ENCODE measurements around the gene SATL1.

SATL1 gene

GRCh38 chrX:85112293-85112692, 131.3 kb downstream of the SATL1 start:
- H3K9me3 ChIP-seq (ENCODE audit: control insufficient read depth, low read length), result no peaks in the 10 kb centered on the region
- no peak overlapping the region for H4K8ac ChIP-seq (ENCODE audit: low read length)
- no peak overlapping the region for H3K27ac ChIP-seq (ENCODE audit: low read length, poor library complexity, severe bottlenecking)
- H2BK5ac ChIP-seq (ENCODE audit: low read depth, low read length, poor library complexity, severe bottlenecking), result no peak overlapping the region
- H2AFZ ChIP-seq (ENCODE audit: low read depth, low read length), result no peak overlapping the region
- H4K91ac ChIP-seq (ENCODE audit: low read length), result no peak overlapping the region
- H2BK12ac ChIP-seq (ENCODE audit: low read length in 2 of 2), result no peak overlapping the region
- no peak overlapping the region for H3K9ac ChIP-seq (ENCODE audit: low read length)
- no peak overlapping the region for H3K14ac ChIP-seq (ENCODE audit: low read length in 2 of 2)
- H3K4me3 ChIP-seq (ENCODE audit: insufficient read depth in 1 of 2, low read depth in 1 of 2, low read length in 2 of 2), result no peak overlapping the region
- peaks cover 0 to 5% of the 10 kb centered on the region in 2 experiments for H3K27me3 ChIP-seq (ENCODE audit: control insufficient read depth in 1 of 2, insufficient read depth in 1 of 2, low read length in 2 of 2)
- 91% methylated on average over 6 of the region's 9 CpGs for WGBS
- H3K36me3 ChIP-seq (ENCODE audit: control insufficient read depth in 1 of 2, insufficient read depth in 2 of 2, low read depth in 1 of 2, low read length in 2 of 2), result no peaks in the 10 kb centered on the region
- no peaks in the 10 kb centered on the region for H3K4me1 ChIP-seq (ENCODE audit: control insufficient read depth, insufficient read depth, low read depth, low read length)
- DNase-seq, result no peak
- H3K79me1 ChIP-seq (replicated peaks; ENCODE audit: low read length, poor library complexity, severe bottlenecking), result no peaks in the 10 kb centered on the region
- H3K18ac ChIP-seq (ENCODE audit: low read depth in 1 of 2, low read length in 2 of 2), result no peak overlapping the region
- H2AK5ac ChIP-seq (ENCODE audit: low read length, severe bottlenecking), result no peak overlapping the region
- H3K4ac ChIP-seq (ENCODE audit: low read depth in 1 of 2, low read length in 2 of 2), result no peak overlapping the region
- H2BK120ac ChIP-seq (ENCODE audit: low read depth, low read length), result no peak overlapping the region
- no peak overlapping the region for H2BK15ac ChIP-seq (ENCODE audit: low read depth, poor library complexity, severe bottlenecking)
- no peak overlapping the region for H3K23ac ChIP-seq (ENCODE audit: low read length in 2 of 2)
- no peak overlapping the region for H3K4me2 ChIP-seq (ENCODE audit: low read length, poor library complexity, severe bottlenecking)

- no peak overlapping the region for H2AK5ac ChIP-seq (ENCODE audit: low read length, severe bottlenecking)
- no peak overlapping the region for H2BK120ac ChIP-seq (ENCODE audit: low read depth, low read length)
- H3K18ac ChIP-seq (ENCODE audit: low read depth in 1 of 2, low read length in 2 of 2), result no peak overlapping the region
- no peak overlapping the region for H2BK5ac ChIP-seq (ENCODE audit: low read depth, low read length, poor library complexity, severe bottlenecking)
- H3K4ac ChIP-seq (ENCODE audit: low read depth in 1 of 2, low read length in 2 of 2), result no peak overlapping the region
- H3K23ac ChIP-seq (ENCODE audit: low read length in 2 of 2), result no peak overlapping the region
- peaks cover 0 to 5% of the 10 kb centered on the region in 2 experiments for H3K27me3 ChIP-seq (ENCODE audit: control insufficient read depth in 1 of 2, insufficient read depth in 1 of 2, low read length in 2 of 2)
- no peak for DNase-seq
- H3K14ac ChIP-seq (ENCODE audit: low read length in 2 of 2), result no peak overlapping the region
- no peak overlapping the region for H3K9ac ChIP-seq (ENCODE audit: low read length)
- no peak overlapping the region for H3K4me3 ChIP-seq (ENCODE audit: insufficient read depth in 1 of 2, low read depth in 1 of 2, low read length in 2 of 2)
- no peaks in the 10 kb centered on the region for H3K4me1 ChIP-seq (ENCODE audit: control insufficient read depth, insufficient read depth, low read depth, low read length)
- no peak overlapping the region for H4K91ac ChIP-seq (ENCODE audit: low read length)
- H3K36me3 ChIP-seq (ENCODE audit: control insufficient read depth in 1 of 2, insufficient read depth in 2 of 2, low read depth in 1 of 2, low read length in 2 of 2), result no peaks in the 10 kb centered on the region
- H2AFZ ChIP-seq (ENCODE audit: low read depth, low read length), result no peak overlapping the region
- H3K9me3 ChIP-seq (ENCODE audit: control insufficient read depth, low read length), result no peaks in the 10 kb centered on the region
- no peak overlapping the region for H2BK15ac ChIP-seq (ENCODE audit: low read depth, poor library complexity, severe bottlenecking)
- WGBS, result no CpG with 5 or more reads among the region's 2 CpGs
- no peak overlapping the region for H2BK12ac ChIP-seq (ENCODE audit: low read length in 2 of 2)
- H4K8ac ChIP-seq (ENCODE audit: low read length), result no peak overlapping the region
- no peaks in the 10 kb centered on the region for H3K79me1 ChIP-seq (replicated peaks; ENCODE audit: low read length, poor library complexity, severe bottlenecking)
- H3K27ac ChIP-seq (ENCODE audit: low read length, poor library complexity, severe bottlenecking), result no peak overlapping the region
- H3K4me2 ChIP-seq (ENCODE audit: low read length, poor library complexity, severe bottlenecking), result no peak overlapping the region
Observed at GRCh38 chrX:85111347-85111746, 132.2 kb downstream of the SATL1 start.

- Histone ChIP-seq H3K18ac (ENCODE audit: low read depth in 1 of 2, low read length in 2 of 2) (no peak overlapping the region), H4K8ac (ENCODE audit: low read length) (no peak overlapping the region), H2BK5ac (ENCODE audit: low read depth, low read length, poor library complexity, severe bottlenecking) (no peak overlapping the region), H2AK5ac (ENCODE audit: low read length, severe bottlenecking) (no peak overlapping the region), H3K36me3 (ENCODE audit: control insufficient read depth in 1 of 2, insufficient read depth in 2 of 2, low read depth in 1 of 2, low read length in 2 of 2) (no peaks in the 10 kb centered on the region), H3K27me3 (ENCODE audit: control insufficient read depth in 1 of 2, insufficient read depth in 1 of 2, low read length in 2 of 2) (peaks cover 0 to 5% of the 10 kb centered on the region in 2 experiments), H2BK12ac (ENCODE audit: low read length in 2 of 2) (no peak overlapping the region), H3K23ac (ENCODE audit: low read length in 2 of 2) (no peak overlapping the region), H2AFZ (ENCODE audit: low read depth, low read length) (no peak overlapping the region), H3K4me3 (ENCODE audit: insufficient read depth in 1 of 2, low read depth in 1 of 2, low read length in 2 of 2) (no peak overlapping the region), H3K27ac (ENCODE audit: low read length, poor library complexity, severe bottlenecking) (no peak overlapping the region), H3K4ac (ENCODE audit: low read depth in 1 of 2, low read length in 2 of 2) (no peak overlapping the region), H4K91ac (ENCODE audit: low read length) (no peak overlapping the region), H3K9me3 (ENCODE audit: control insufficient read depth, low read length) (no peaks in the 10 kb centered on the region), H3K4me2 (ENCODE audit: low read length, poor library complexity, severe bottlenecking) (no peak overlapping the region), H2BK15ac (ENCODE audit: low read depth, poor library complexity, severe bottlenecking) (no peak overlapping the region), H3K9ac (ENCODE audit: low read length) (no peak overlapping the region), H3K14ac (ENCODE audit: low read length in 2 of 2) (no peak overlapping the region), H2BK120ac (ENCODE audit: low read depth, low read length) (no peak overlapping the region), H3K4me1 (ENCODE audit: control insufficient read depth, insufficient read depth, low read depth, low read length) (no peaks in the 10 kb centered on the region), H3K79me1 (replicated peaks; ENCODE audit: low read length, poor library complexity, severe bottlenecking) (no peaks in the 10 kb centered on the region)
- WGBS, result 50% methylated on average over 8 of the region's 8 CpGs
- DNase-seq, result no peak
Observed at GRCh38 chrX:85109235-85109634, 134.3 kb downstream of the SATL1 start.

DNA sequence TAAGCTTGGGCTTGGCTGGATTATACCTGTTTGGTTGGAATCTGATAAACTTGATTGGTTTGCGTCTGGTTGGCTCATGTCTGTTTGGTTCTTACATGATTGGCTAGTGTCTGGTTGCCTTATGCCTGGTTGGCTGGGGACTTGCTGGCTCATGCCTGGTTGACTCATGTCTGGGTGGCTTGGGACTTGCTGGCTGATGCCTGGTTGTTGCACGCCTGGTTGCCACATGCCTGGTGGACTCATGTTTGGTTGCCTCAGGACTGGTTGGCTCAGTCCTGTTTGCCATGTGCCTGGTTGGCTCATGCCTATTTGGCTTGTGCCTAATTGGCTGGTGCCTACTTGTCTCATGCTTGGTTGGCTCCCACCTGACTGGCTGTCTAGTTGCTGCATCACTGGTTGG, 135.4 kb downstream of the SATL1 start:
- 100% methylated on average over 2 of the region's 2 CpGs for WGBS
- Histone ChIP-seq H3K23ac (ENCODE audit: low read length in 2 of 2) (no peak overlapping the region), H3K9ac (ENCODE audit: low read length) (no peak overlapping the region), H2BK12ac (ENCODE audit: low read length in 2 of 2) (no peak overlapping the region), H2BK15ac (ENCODE audit: low read depth, poor library complexity, severe bottlenecking) (no peak overlapping the region), H3K4me2 (ENCODE audit: low read length, poor library complexity, severe bottlenecking) (no peak overlapping the region), H3K27me3 (ENCODE audit: control insufficient read depth in 1 of 2, insufficient read depth in 1 of 2, low read length in 2 of 2) (peaks cover 0 to 3% of the 10 kb centered on the region in 2 experiments), H2AK5ac (ENCODE audit: low read length, severe bottlenecking) (no peak overlapping the region), H3K4ac (ENCODE audit: low read depth in 1 of 2, low read length in 2 of 2) (no peak overlapping the region), H3K36me3 (ENCODE audit: control insufficient read depth in 1 of 2, insufficient read depth in 2 of 2, low read depth in 1 of 2, low read length in 2 of 2) (no peaks in the 10 kb centered on the region), H4K8ac (ENCODE audit: low read length) (no peak overlapping the region), H3K79me1 (replicated peaks; ENCODE audit: low read length, poor library complexity, severe bottlenecking) (no peaks in the 10 kb centered on the region), H3K18ac (ENCODE audit: low read depth in 1 of 2, low read length in 2 of 2) (no peak overlapping the region), H2BK120ac (ENCODE audit: low read depth, low read length) (no peak overlapping the region), H3K27ac (ENCODE audit: low read length, poor library complexity, severe bottlenecking) (no peak overlapping the region), H3K4me3 (ENCODE audit: insufficient read depth in 1 of 2, low read depth in 1 of 2, low read length in 2 of 2) (no peak overlapping the region), H3K14ac (ENCODE audit: low read length in 2 of 2) (no peak overlapping the region), H3K9me3 (ENCODE audit: control insufficient read depth, low read length) (no peaks in the 10 kb centered on the region), H4K91ac (ENCODE audit: low read length) (no peak overlapping the region), H3K4me1 (ENCODE audit: control insufficient read depth, insufficient read depth, low read depth, low read length) (no peaks in the 10 kb centered on the region), H2AFZ (ENCODE audit: low read depth, low read length) (no peak overlapping the region), H2BK5ac (ENCODE audit: low read depth, low read length, poor library complexity, severe bottlenecking) (no peak overlapping the region)
- DNase-seq, result no peak

All from mesenchymal stem cell (in vitro differentiated cells and primary cell).